ENCODE results near the gene CATSPER2.
A peak's percentile ranks its signal among the peaks of the same experiment; 100 is the strongest.
"Not testable (repeated sequence)": the region's sequence is repeated elsewhere in the genome, so short reads cannot be mapped to it uniquely, and the experiment has no call there.

CATSPER2 gene

DNA sequence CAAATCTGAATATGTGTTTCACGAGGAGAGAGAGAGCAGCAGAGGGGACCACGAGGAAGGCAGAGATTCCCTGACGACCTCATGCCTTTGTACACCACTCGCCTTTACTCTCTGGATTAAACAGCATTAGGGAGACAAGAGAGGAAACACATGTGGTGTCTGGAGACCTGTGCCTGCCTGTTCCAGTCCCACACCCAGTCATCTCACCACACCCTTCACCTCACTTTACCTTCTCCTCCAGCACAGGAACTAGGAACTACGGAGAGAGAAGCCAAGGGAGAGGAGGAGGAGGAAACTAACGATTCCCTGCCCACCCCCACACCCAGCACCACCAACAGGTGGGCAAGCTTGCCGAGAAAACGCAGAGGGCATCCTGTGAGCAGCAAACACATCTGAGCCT lies 55.8 kb downstream of the CATSPER2 start:
- not testable (repeated sequence) for FAIRE-seq

DNA sequence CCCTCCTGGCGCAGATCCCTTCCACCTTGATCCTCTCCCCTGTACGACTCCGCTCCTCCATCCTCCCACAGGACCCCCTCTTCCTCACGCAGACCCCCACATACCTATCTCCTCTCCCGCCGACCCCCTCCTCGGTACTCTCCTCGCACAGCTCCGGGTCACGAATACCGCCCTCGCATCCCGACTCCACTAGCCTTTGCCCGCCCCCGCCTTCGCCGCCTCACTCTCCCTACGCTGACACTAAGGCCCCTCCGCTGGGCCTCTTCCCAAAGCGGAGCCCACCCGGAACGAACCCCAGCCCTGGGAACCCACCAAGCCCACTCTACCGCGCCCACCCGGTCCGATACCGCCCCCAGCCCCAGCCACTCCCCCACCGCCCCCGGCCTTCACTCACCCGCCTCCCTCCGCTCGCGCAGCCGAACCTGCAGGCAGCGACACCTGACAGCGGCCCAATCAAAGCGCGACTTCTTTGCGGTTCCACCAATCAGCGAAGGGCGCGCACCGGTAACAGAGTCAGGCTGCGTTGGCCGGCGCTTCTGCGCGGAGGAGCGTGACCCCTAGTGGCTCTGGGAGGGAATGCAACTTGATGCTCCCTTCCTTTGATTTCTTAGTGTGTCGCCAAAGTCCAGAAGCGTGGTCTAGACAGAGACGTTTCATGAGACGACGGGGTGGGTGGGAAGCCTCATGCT lies 58.7 kb downstream of the CATSPER2 start, which contains the start of gene PPIP5K1:
Gene PPIP5K1, minus strand, starts transcription at position 431 of the 689 bp plus-strand sequence. CDS start 5,704 bp downstream, outside the sequence.
- peak; percentile 97 for FAIRE-seq
